HFFc6 (cell line): ENCODE results near the gene PAX3. TPM values are rescaled to one million over a fixed set of nuclear protein-coding genes. Genes with fewer than 3 reads are reported as not detected.

ENCODE experiments used
- DNase-seq: peaks from one replicate; pipeline ENCODE4 v3.0.0-alpha.2; 2018
- H3K27ac Mint-ChIP-seq: 2 replicates; pipeline ENCODE4 v1.8.0; 2020; ENCODE audit warnings: mild to moderate bottlenecking, mixed read lengths
- H3K27me3 Mint-ChIP-seq: 2 replicates; pipeline ENCODE4 v1.8.0; 2021; ENCODE audit warnings: mild to moderate bottlenecking, moderate library complexity, mixed read lengths; ENCODE audit not compliant: insufficient read depth
- H3K36me3 Mint-ChIP-seq: 2 replicates; pipeline ENCODE4 v1.8.0; 2021; ENCODE audit warnings: low read depth, mixed read lengths
- H3K4me1 Mint-ChIP-seq: 2 replicates; pipeline ENCODE4 v1.8.0; 2020; ENCODE audit warnings: low read depth, mixed read lengths
- H3K4me3 Mint-ChIP-seq: 2 replicates; pipeline ENCODE4 v1.8.0; 2020; ENCODE audit warnings: mild to moderate bottlenecking, moderate library complexity, mixed read lengths
- H3K9me3 Mint-ChIP-seq: 2 replicates; pipeline ENCODE4 v1.8.0; 2020; ENCODE audit warnings: mild to moderate bottlenecking, mixed read lengths
- CTCF ChIP-seq: fragments of 200-600 bp; sonication (generic); IDR thresholded peaks from 2 replicates; pipeline ENCODE4 v1.5.0; 2021; ENCODE audit warnings: antibody characterized with exemption, mild to moderate bottlenecking
- total RNA-seq, 6 experiments: library from RNA; stranded (reverse); fragmentation: NEBNext Ultra II Directional; extraction: Animal tissue kit (Norgen Biotek cat#: 25700); gene quantifications; 2 replicates in 1 of 6; 3 replicates in 5 of 6; pipeline ENCODE4 v1.2.3, GENCODE V29; 2021

Gene PAX3
- total RNA-seq, 6 experiments from 2014 or later: 13.2 to 20.7 (median 16.4) TPM

GRCh38 chr2:222305516-222306392 is 7.0 kb upstream of the PAX3 start:
- Mint-ChIP-seq H3K4me3 (peak overlapping the region; percentile 84), H3K27me3 (peaks cover 42% of the 10 kb centered on the region), H3K9me3 (no peaks in the 10 kb centered on the region; the same call in 1 of the 2 replicates), H3K36me3 (peaks cover 4% of the 10 kb centered on the region; the same call in 1 of the 2 replicates), H3K4me1 (peaks cover 41% of the 10 kb centered on the region), H3K27ac (peak overlapping the region; percentile 53)
- DNase-seq: no peak
- no peak for TF ChIP-seq CTCF

GRCh38 chr2:222304737-222305515 is 6.1 kb upstream of the PAX3 start:
- DNase-seq: no peak
- Mint-ChIP-seq H3K27me3 (peaks cover 39% of the 10 kb centered on the region), H3K27ac (peak overlapping the region; percentile 3; the same call in 1 of the 2 replicates)

GRCh38 chr2:222303828-222304736 is 5.3 kb upstream of the PAX3 start:
- H3K27ac Mint-ChIP-seq: no peak overlapping the region
- peak overlapping the region; percentile 28; the same call in 1 of the 2 replicates for H3K4me3 Mint-ChIP-seq

More at GRCh38 chr2:222304737-222305515, 6.1 kb upstream of the PAX3 start:
- peaks cover 4% of the 10 kb centered on the region; the same call in 1 of the 2 replicates for H3K36me3 Mint-ChIP-seq
- no peak for TF ChIP-seq CTCF
- H3K4me1 Mint-ChIP-seq: peaks cover 41% of the 10 kb centered on the region
- no peaks in the 10 kb centered on the region; the same call in 1 of the 2 replicates for H3K9me3 Mint-ChIP-seq
- H3K4me3 Mint-ChIP-seq: peak overlapping the region; percentile 84

GRCh38 chr2:222303045-222303827 is 4.4 kb upstream of the PAX3 start:
- Mint-ChIP-seq H3K27me3 (peaks cover 29% of the 10 kb centered on the region), H3K27ac (no peak overlapping the region), H3K4me3 (no peak overlapping the region; the same call in 1 of the 2 replicates), H3K36me3 (peaks cover 4% of the 10 kb centered on the region; the same call in 1 of the 2 replicates), H3K9me3 (no peaks in the 10 kb centered on the region; the same call in 1 of the 2 replicates), H3K4me1 (peaks cover 42% of the 10 kb centered on the region)
- no peak for TF ChIP-seq CTCF
- no peak for DNase-seq

More at GRCh38 chr2:222303828-222304736, 5.3 kb upstream of the PAX3 start:
- TF ChIP-seq CTCF: no peak
- H3K27me3 Mint-ChIP-seq: peaks cover 33% of the 10 kb centered on the region
- H3K9me3 Mint-ChIP-seq: no peaks in the 10 kb centered on the region; the same call in 1 of the 2 replicates
- peaks cover 4% of the 10 kb centered on the region; the same call in 1 of the 2 replicates for H3K36me3 Mint-ChIP-seq
- H3K4me1 Mint-ChIP-seq: peaks cover 43% of the 10 kb centered on the region
- no peak for DNase-seq
